T-helper 22 cell (primary cell): ENCODE results near the gene NBEA.

Source experiments
- DNase-seq: peaks from one replicate; pipeline ENCODE4 v3.0.0-alpha.2; 2020; ENCODE audit warnings: low read depth

The NBEA gene

DNA sequence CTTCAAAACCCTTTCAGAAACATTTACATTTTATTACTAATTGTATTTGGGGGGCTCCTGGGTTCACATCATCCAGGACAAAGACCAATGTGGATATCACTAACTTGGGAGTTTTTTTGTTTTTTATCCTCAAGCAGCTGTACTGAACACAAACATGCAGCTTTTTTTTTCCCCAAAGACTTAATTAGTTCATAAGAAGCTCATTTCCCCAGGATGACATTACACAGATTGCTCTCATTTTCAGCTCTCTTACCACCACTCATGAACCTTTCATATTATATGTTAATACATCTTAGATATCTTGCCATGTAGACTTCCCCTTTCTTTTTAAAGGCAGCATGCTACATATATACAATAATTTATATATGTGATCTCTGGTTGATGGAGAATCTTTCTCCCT is 653.1 kb downstream of the NBEA start:
- no peak for DNase-seq

DNA sequence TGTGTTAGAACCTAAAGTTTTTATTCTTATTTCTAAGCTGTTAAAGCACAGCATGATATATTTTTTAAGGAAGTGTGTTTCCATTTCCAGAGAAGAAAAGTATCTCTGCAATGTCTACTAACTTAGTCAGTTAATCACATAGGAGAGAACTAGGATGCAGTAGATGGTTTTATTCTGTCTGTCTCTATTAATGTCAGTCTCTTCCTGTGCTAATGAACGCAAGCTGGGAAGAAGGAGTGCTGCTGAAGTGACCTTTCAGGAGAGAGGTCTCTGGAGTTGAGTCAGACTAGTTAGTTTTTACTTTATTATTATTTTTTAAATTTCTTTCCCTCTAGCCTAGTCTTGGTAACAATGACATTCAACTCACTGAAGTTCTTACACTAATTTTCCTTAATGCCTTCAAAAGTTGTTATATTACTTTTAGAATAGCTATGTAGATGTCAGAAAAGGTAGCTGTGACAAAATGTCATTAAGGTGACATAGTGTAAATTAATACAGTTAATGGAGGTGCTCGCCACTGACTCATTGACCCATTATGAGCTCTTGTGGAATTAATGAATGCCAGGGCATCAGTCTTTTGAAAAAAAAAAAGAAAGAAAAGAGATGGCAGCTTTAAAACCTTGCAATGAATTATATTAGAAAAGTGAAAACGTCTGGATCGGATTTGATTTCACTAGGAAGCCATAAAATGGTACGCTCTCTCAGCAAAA is 654.4 kb downstream of the NBEA start:
- no peak for DNase-seq

- no peak for DNase-seq
Measured at GRCh38 chr13:35597451-35597850, 655.4 kb downstream of the NBEA start.

- no peak for DNase-seq
Measured at GRCh38 chr13:35598233-35598632, 656.2 kb downstream of the NBEA start.

GRCh38 chr13:35598790-35599369 is 656.8 kb downstream of the NBEA start:
- DNase-seq = no peak

- DNase-seq = no peak
Measured at GRCh38 chr13:35599384-35599783, 657.3 kb downstream of the NBEA start.

DNA sequence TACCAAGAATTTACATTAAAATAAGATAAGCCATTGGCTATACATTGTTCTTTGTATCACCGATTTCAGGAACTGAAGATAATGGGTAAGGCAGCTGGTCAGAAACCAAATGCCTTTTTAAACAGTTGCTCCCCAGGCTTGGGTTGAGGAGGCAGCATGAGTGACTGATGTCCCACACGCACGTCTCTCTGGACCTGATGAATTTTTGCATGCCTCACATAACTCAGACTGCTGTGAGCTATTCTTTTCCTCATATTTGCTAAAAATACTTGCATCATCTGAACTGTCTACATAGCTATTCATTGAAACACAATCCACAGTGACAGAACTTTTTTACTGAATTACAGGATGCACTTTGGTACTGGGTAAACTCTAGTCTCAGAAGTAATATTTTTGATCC is 658.1 kb downstream of the NBEA start:
- no peak for DNase-seq

GRCh38 chr13:35603593-35604285 is 661.7 kb downstream of the NBEA start:
- no peak for DNase-seq

GRCh38 chr13:35614666-35615065 is 672.6 kb downstream of the NBEA start:
- no peak for DNase-seq

- no peak for DNase-seq
Measured at GRCh38 chr13:35617420-35617819, 675.4 kb downstream of the NBEA start.

- DNase-seq = no peak
Measured at GRCh38 chr13:35618565-35619083, 676.6 kb downstream of the NBEA start.

- no peak for DNase-seq
Measured at GRCh38 chr13:35621989-35622388, 679.9 kb downstream of the NBEA start.

GRCh38 chr13:35629026-35629425 is 687.0 kb downstream of the NBEA start:
- DNase-seq = no peak

DNA sequence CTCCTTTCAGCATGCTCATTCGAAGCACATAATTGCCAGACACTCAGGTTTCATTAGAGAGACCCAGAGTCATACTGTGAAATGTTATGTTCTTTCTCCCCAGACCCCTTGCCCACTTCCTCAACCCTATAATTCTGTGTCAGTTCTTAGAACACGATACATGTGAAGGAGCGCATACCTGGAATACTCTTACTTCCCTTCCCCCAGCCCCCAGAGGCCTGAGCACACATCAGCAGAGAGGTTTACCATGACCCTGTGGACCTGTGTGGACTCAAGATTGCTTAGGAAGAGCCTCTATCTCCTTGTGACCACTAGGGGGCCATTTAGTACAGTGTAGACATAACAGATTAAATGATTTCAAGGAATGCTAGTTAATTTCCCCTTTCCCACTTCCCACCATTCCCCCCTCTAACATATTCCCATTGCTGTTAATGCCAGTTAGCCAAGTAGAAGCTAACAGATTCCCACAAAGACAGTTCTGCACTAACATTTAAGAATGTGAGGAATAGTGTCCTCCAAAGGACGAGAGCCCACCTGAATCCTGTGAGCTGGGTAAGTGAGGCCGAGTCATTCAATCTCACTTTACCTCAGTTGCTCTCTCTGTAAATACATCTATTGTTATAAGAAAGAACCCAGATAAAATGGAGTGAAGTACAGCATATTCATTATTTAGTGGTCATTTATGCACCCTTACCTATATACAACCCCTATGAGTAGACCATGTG is 688.6 kb downstream of the NBEA start:
- no peak for DNase-seq

DNA sequence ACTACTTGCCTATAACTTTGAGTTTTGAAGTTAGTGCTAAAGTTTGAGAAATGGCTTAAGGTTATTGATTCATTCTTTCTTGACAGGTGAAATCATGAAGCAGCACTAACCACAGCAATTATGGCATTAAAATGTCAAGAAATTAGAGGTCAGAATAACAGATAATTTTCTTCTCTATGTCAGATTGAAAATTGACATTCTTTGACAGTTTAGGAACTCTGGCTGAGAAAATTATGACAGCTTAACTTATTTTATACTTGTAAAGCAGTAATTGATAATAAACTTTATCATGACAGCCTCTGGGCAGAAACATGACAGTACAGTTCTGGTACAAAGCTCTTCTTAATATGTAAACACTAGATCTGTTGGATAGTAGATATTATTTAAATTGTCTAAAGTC is 689.6 kb downstream of the NBEA start:
- no peak for DNase-seq

GRCh38 chr13:35643625-35644024 is 701.6 kb downstream of the NBEA start:
- DNase-seq = no peak

- DNase-seq = no peak
Measured at GRCh38 chr13:35646056-35646774, 704.1 kb downstream of the NBEA start.

- no peak for DNase-seq
Measured at GRCh38 chr13:35648201-35648600, 706.1 kb downstream of the NBEA start.

GRCh38 chr13:35649162-35649561 is 707.1 kb downstream of the NBEA start:
- DNase-seq = no peak

- DNase-seq = no peak
Measured at GRCh38 chr13:35659796-35660195, 717.7 kb downstream of the NBEA start.

DNA sequence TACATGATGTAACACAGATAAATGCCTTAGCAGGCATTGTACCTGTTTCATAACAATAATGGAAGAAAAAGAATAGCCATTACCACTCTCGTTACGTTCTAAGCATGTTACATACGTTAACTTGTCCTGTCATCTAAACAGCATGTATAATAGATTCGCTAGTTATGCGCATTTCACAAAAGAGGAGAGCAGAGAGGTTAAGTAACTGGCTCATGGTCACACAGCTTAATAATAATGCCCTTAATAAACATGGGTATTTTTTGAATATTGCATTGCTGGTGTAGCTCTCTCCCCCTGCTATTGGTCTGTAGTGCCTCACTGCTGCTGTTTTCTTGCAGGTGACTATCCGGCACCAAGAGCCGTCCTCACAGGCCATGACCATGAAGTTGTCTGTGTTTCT is 722.7 kb downstream of the NBEA start:
- DNase-seq = no peak

DNA sequence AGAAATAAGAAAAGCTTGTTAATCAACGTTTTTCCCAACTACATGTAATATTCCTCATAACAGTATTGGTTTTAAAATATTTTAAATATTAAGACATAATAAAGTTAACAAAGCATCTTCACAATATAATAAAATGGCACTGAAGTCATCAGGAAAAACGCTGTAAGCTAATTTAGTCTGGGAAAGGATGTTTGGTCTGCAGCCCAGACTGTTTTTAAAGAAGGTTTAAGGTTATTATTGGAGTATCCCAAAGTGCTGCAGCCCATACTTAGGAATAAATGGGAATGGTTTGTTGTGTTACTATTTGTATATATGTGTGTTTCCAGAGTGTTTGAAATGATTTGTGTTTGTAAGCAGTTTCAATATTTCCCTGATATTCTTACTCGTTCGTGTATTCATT is 727.3 kb downstream of the NBEA start:
- no peak for DNase-seq
